Activated CD4-positive, alpha-beta T cell treated with anti-CD3 and anti-CD28 coated beads, Interleukin-2, amount 50 U/mL, for 48 hours (primary cell): ENCODE measurements around the gene ABCA4.
"Not testable (repeated sequence)": the region's sequence is repeated elsewhere in the genome, so short reads cannot be mapped to it uniquely, and the experiment has no call there.

Source experiments
- DNase-seq, 2 experiments: peaks; one replicate each; pipeline ENCODE4 v3.0.0-alpha.2; 2020

ABCA4 gene

GRCh38 chr1:94000510-94001282, 120.3 kb downstream of the ABCA4 start:
- no peak for DNase-seq

GRCh38 chr1:93999840-94000415, 121.0 kb downstream of the ABCA4 start:
- no peak for DNase-seq

GRCh38 chr1:93998532-93998931, 122.4 kb downstream of the ABCA4 start:
- DNase-seq, result not testable (repeated sequence)

- DNase-seq, result no peak
Observed at GRCh38 chr1:93997756-93998155, 123.2 kb downstream of the ABCA4 start.

GRCh38 chr1:93995837-93996536, 125.0 kb downstream of the ABCA4 start:
- DNase-seq, result no peak

- DNase-seq, result no peak
Observed at GRCh38 chr1:93993731-93994130, 127.2 kb downstream of the ABCA4 start.

GRCh38 chr1:93992954-93993353, 128.0 kb downstream of the ABCA4 start:
- no peak for DNase-seq

- no peak for DNase-seq
Observed at GRCh38 chr1:93992190-93992589, 128.8 kb downstream of the ABCA4 start.

GRCh38 chr1:93991271-93991670, 129.7 kb downstream of the ABCA4 start:
- no peak for DNase-seq

- not testable (repeated sequence) for DNase-seq
Observed at GRCh38 chr1:93990477-93990876, 130.5 kb downstream of the ABCA4 start.

GRCh38 chr1:93990010-93990409, 130.9 kb downstream of the ABCA4 start:
- DNase-seq, result no peak

GRCh38 chr1:93989601-93990000, 131.3 kb downstream of the ABCA4 start:
- DNase-seq, result no peak

GRCh38 chr1:93988634-93989350, 132.2 kb downstream of the ABCA4 start:
- no peak for DNase-seq

GRCh38 chr1:93981274-93981667, 139.7 kb downstream of the ABCA4 start:
- DNase-seq, result no peak

GRCh38 chr1:93980320-93981273, 140.4 kb downstream of the ABCA4 start:
- no peak for DNase-seq

- no peak for DNase-seq
Observed at GRCh38 chr1:93979718-93980319, 141.1 kb downstream of the ABCA4 start.

GRCh38 chr1:93979040-93979717, 141.8 kb downstream of the ABCA4 start:
- DNase-seq, result no peak

GRCh38 chr1:93977598-93977945, 143.4 kb downstream of the ABCA4 start:
- DNase-seq, result no peak

- DNase-seq, result no peak
Observed at GRCh38 chr1:93976711-93977597, 144.0 kb downstream of the ABCA4 start.

- DNase-seq, result no peak
Observed at GRCh38 chr1:93976291-93976690, 144.7 kb downstream of the ABCA4 start.
